Parathyroid adenoma (tissue), 2 donors: ENCODE results near the gene MX1.

Source experiments
- H2AFZ ChIP-seq: fragments of 300-600 bp; sonication (generic); one replicate; pipeline ENCODE4 v1.7.0; 2017; ENCODE audit warnings: antibody characterized with exemption, mild to moderate bottlenecking
- H3K27ac ChIP-seq: fragments of 300-600 bp; sonication (generic); one replicate; pipeline ENCODE4 v1.7.0; 2017
- H3K27me3 ChIP-seq: fragments of 300-600 bp; sonication (generic); one replicate; pipeline ENCODE4 v1.7.0; 2017; ENCODE audit warnings: low read length; ENCODE audit not compliant: control insufficient read depth, insufficient read depth
- H3K36me3 ChIP-seq: fragments of 300-600 bp; sonication (generic); one replicate; pipeline ENCODE4 v1.7.0; 2017; ENCODE audit warnings: low read length; ENCODE audit not compliant: control insufficient read depth, insufficient read depth
- H3K4me1 ChIP-seq: fragments of 300-600 bp; sonication (generic); one replicate; pipeline ENCODE4 v1.7.0; 2017; ENCODE audit warnings: control low read depth
- H3K4me2 ChIP-seq: fragments of 300-600 bp; sonication (generic); one replicate; pipeline ENCODE4 v1.7.0; 2017; ENCODE audit warnings: low read length
- H3K4me3 ChIP-seq: fragments of 300-600 bp; sonication (generic); one replicate; pipeline ENCODE4 v1.7.0; 2017; ENCODE audit warnings: low read depth, low read length
- H3K79me2 ChIP-seq: fragments of 300-600 bp; sonication (generic); one replicate; pipeline ENCODE4 v1.7.0; 2017; ENCODE audit warnings: control low read depth
- H3K9ac ChIP-seq: fragments of 300-600 bp; sonication (generic); one replicate; pipeline ENCODE4 v1.7.0; 2017; ENCODE audit warnings: mild to moderate bottlenecking
- H3K9me3 ChIP-seq: fragments of 300-600 bp; sonication (generic); one replicate; pipeline ENCODE4 v1.7.0; 2017; ENCODE audit warnings: low read length; ENCODE audit not compliant: control insufficient read depth
- CTCF ChIP-seq: fragments of 300-600 bp; sonication (generic); IDR thresholded peaks from one replicate; pipeline ENCODE4 v1.7.0; 2017; ENCODE audit warnings: antibody characterized with exemption, mild to moderate bottlenecking
- donor health status: primary hyperparathyroidism.

MX1 gene

GRCh38 chr21:41425954-41426675 lies at the start of gene MX1:
Gene MX1, plus strand, starts transcription at chr21:41426239. Its CDS starts 5,832 bp downstream, at chr21:41432071.
- no peaks in the 10 kb centered on the region for H3K79me2 ChIP-seq
- H3K9ac ChIP-seq: no peak within 1 kb of the TSS
- H3K4me3 ChIP-seq: peak within 1 kb of the TSS; percentile 64
- peak within 1 kb of the TSS; percentile 42 for H3K27ac ChIP-seq
- peak within 1 kb of the TSS; percentile 83 for H3K4me2 ChIP-seq
- no peaks in the 10 kb centered on the region for H3K36me3 ChIP-seq
- no peaks in the 10 kb centered on the region for H3K9me3 ChIP-seq
- peak within 1 kb of the TSS; percentile 39 for H2AFZ ChIP-seq
- no peaks in the 10 kb centered on the region for H3K4me1 ChIP-seq
- no peak for TF ChIP-seq CTCF
- H3K27me3 ChIP-seq: no peaks in the 10 kb centered on the region

- H3K9ac ChIP-seq: no peak overlapping the region
- no peak overlapping the region for H2AFZ ChIP-seq
- H3K36me3 ChIP-seq: no peaks in the 10 kb centered on the region
- no peak for TF ChIP-seq CTCF
- H3K79me2 ChIP-seq: no peaks in the 10 kb centered on the region
- H3K27ac ChIP-seq: no peak overlapping the region
- H3K9me3 ChIP-seq: no peaks in the 10 kb centered on the region
- no peaks in the 10 kb centered on the region for H3K27me3 ChIP-seq
- no peak overlapping the region for H3K4me2 ChIP-seq
- H3K4me1 ChIP-seq: no peaks in the 10 kb centered on the region
- no peak overlapping the region for H3K4me3 ChIP-seq
Observed at GRCh38 chr21:41377715-41378114, 48.3 kb upstream of the MX1 start.

GRCh38 chr21:41378849-41379248 lies 47.2 kb upstream of the MX1 start:
- no peaks in the 10 kb centered on the region for H3K4me1 ChIP-seq
- TF ChIP-seq CTCF: no peak
- H3K27ac ChIP-seq: no peak overlapping the region
- no peaks in the 10 kb centered on the region for H3K36me3 ChIP-seq
- no peak overlapping the region for H2AFZ ChIP-seq
- H3K27me3 ChIP-seq: no peaks in the 10 kb centered on the region
- H3K4me2 ChIP-seq: no peak overlapping the region
- H3K79me2 ChIP-seq: no peaks in the 10 kb centered on the region
- H3K9me3 ChIP-seq: no peaks in the 10 kb centered on the region
- no peak overlapping the region for H3K9ac ChIP-seq
- H3K4me3 ChIP-seq: no peak overlapping the region

GRCh38 chr21:41379901-41380300 lies 46.1 kb upstream of the MX1 start:
- Histone ChIP-seq H3K4me3 (no peak overlapping the region), H2AFZ (no peak overlapping the region), H3K79me2 (no peaks in the 10 kb centered on the region), H3K4me2 (no peak overlapping the region), H3K36me3 (no peaks in the 10 kb centered on the region), H3K9me3 (no peaks in the 10 kb centered on the region), H3K9ac (no peak overlapping the region), H3K27me3 (no peaks in the 10 kb centered on the region), H3K4me1 (no peaks in the 10 kb centered on the region), H3K27ac (no peak overlapping the region)
- no peak for TF ChIP-seq CTCF

- Histone ChIP-seq H3K4me2 (no peak overlapping the region), H3K4me3 (no peak overlapping the region), H3K4me1 (no peaks in the 10 kb centered on the region), H3K27me3 (no peaks in the 10 kb centered on the region), H3K36me3 (no peaks in the 10 kb centered on the region), H3K9me3 (no peaks in the 10 kb centered on the region), H3K27ac (no peak overlapping the region), H3K79me2 (no peaks in the 10 kb centered on the region), H2AFZ (no peak overlapping the region), H3K9ac (no peak overlapping the region)
- TF ChIP-seq CTCF: no peak
Observed at GRCh38 chr21:41381731-41382130, 44.3 kb upstream of the MX1 start.
